ENCODE data around the gene S100A11. TPM values are rescaled to one million over a fixed set of nuclear protein-coding genes. Genes with fewer than 3 reads are reported as not detected.
A peak's percentile ranks its signal among the peaks of the same experiment; 100 is the strongest.

Gene S100A11
- total and polyA plus RNA-seq, 9 of the 15 experiments (the other 6 are each of a cell fraction or from before 2014, with no cell fraction given) = 131 to 808 (median 235) TPM

DNA sequence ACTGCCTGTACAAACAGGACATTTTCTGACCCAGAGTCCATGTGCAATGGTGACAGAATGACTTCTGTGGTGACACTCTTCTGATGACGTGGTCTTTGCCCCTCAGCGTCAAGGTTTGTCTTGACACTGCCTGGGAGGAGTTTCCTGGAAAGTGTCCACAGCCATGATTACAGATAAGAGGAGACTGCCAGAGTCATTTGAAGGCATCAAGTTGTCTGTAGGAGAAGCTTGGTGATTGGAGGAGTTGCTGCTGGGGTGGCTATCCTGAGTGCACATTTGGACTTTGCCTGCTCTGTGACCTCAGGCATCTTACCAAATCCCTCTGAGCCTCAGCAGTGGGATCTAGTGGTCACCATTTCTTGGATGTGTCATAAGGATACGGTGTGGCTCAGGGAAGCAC is 34.3 kb upstream of the S100A11 start (continued):
- peak; percentile 77 for TF ChIP-seq ATF3 (IDR thresholded peaks at IDR 0.05)
- no peak for TF ChIP-seq ATF3 (CRISPR knock-in tag; conservative IDR thresholded peaks at IDR 0.05)
- peak; percentile 35; the same call in 1 of the 2 replicates for TF ChIP-seq ZNF766 (CRISPR knock-in tag; conservative IDR thresholded peaks at IDR 0.05)
- TF ChIP-seq NFIC (IDR thresholded peaks at IDR 0.05) = peak; percentile 42; the same call in 1 of the 2 replicates
- TF ChIP-seq SMARCA5 (IDR thresholded peaks at IDR 0.05) = no peak

GRCh38 chr1:152067929-152068328 is 31.1 kb upstream of the S100A11 start:
- no peak overlapping the region for H3K4me3 ChIP-seq
- no peaks in the 10 kb centered on the region for H4K20me1 ChIP-seq (replicated peaks; ENCODE audit: control insufficient read depth, insufficient read depth, low read length)
- no peak overlapping the region for H3K27ac ChIP-seq (ENCODE audit: extremely low read depth, low read depth, low read length)
- CTCF ChIA-PET (ENCODE audit: low intra/inter-chr PET ratio) = no interaction called here
- intact Hi-C loops (cut with micrococcal nuclease) (no loop called here), in situ Hi-C loops (cut with MboI) (no loop called here)
- no peaks in the 10 kb centered on the region for H3K9me3 ChIP-seq (replicated peaks; ENCODE audit: control insufficient read depth, insufficient read depth, low read depth, low read length)
- H3K9ac ChIP-seq (ENCODE audit: insufficient read depth in 1 of 2, low read depth in 2 of 2, low read length in 2 of 2) = no peak overlapping the region
- H3K4me2 ChIP-seq (ENCODE audit: insufficient read depth, low read length) = no peak overlapping the region
- no peak for FAIRE-seq
- POLR2A ChIA-PET = interaction anchor here (1.0 kb wide), 1 partner anchor 18 kb away, joined by 3 read pairs; no protein-coding TSS in a partner anchor
- no peak for ATAC-seq
- WGBS (ENCODE audit: insufficient coverage, low coverage, missing lambda C conversion rate) = 0% methylated on average over 1 of the region's 1 CpG
- BruUV-seq (replicated peaks) = no TSS peak
- no peaks in the 10 kb centered on the region; a peak in 1 of 5 replicates for H3K27me3 ChIP-seq (ENCODE audit: control insufficient read depth in 2 of 2, insufficient read depth in 2 of 2, low read length in 2 of 2)
- no peaks in the 10 kb centered on the region for H3K9me1 ChIP-seq (ENCODE audit: control insufficient read depth, insufficient read depth, low read length)
- peaks cover 9 to 17% of the 10 kb centered on the region in 2 experiments for H3K4me1 ChIP-seq (replicated peaks in 1 of 2; ENCODE audit: control insufficient read depth in 2 of 2, insufficient read depth in 2 of 2, low read length in 2 of 2)
- DNase-seq (ENCODE audit: extremely low read depth in 1 of 4, low spot score in 3 of 4) = no peak
- no peak overlapping the region for H2AFZ ChIP-seq (ENCODE audit: low read depth, low read length)
- no peaks in the 10 kb centered on the region for H3K79me2 ChIP-seq (ENCODE audit: control insufficient read depth, insufficient read depth, low read length)
- no peaks in the 10 kb centered on the region for H3K36me3 ChIP-seq (ENCODE audit: control insufficient read depth, insufficient read depth, low read length)
- TF ChIP-seq RBM14 (IDR thresholded peaks at IDR 0.05; ENCODE audit: borderline replicate concordance, insufficient read depth, low read depth, low read length) (no peak), ZC3H11A (IDR thresholded peaks at IDR 0.05; ENCODE audit: low read depth, low read length) (no peak), GTF3C2 (IDR thresholded peaks at IDR 0.05; ENCODE audit: borderline replicate concordance, extremely low read depth, insufficient read length) (no peak), ESRRA (IDR thresholded peaks at IDR 0.05; ENCODE audit: borderline replicate concordance, low read depth) (no peak), ZNF699 (CRISPR knock-in tag; IDR thresholded peaks at IDR 0.05; ENCODE audit: insufficient replicate concordance) (no peak), HMGN3 (IDR thresholded peaks at IDR 0.05; ENCODE audit: borderline replicate concordance, extremely low read depth, insufficient read length, low read depth, low read length) (no peak), POLR2B (IDR thresholded peaks at IDR 0.05; ENCODE audit: low read depth, partially characterized antibody) (no peak), IRF2 (CRISPR knock-in tag; IDR thresholded peaks at IDR 0.05) (no peak), CBX5 (IDR thresholded peaks at IDR 0.05; ENCODE audit: borderline replicate concordance, low read depth) (no peak), ZKSCAN1 (IDR thresholded peaks at IDR 0.05; ENCODE audit: low read depth, low read length) (no peak), FOXM1 (IDR thresholded peaks at IDR 0.05; ENCODE audit: low read depth) (no peak), FOXM1 (CRISPR knock-in tag; IDR thresholded peaks at IDR 0.05; ENCODE audit: low read depth) (no peak)
- TF ChIP-seq, protein P1, sequence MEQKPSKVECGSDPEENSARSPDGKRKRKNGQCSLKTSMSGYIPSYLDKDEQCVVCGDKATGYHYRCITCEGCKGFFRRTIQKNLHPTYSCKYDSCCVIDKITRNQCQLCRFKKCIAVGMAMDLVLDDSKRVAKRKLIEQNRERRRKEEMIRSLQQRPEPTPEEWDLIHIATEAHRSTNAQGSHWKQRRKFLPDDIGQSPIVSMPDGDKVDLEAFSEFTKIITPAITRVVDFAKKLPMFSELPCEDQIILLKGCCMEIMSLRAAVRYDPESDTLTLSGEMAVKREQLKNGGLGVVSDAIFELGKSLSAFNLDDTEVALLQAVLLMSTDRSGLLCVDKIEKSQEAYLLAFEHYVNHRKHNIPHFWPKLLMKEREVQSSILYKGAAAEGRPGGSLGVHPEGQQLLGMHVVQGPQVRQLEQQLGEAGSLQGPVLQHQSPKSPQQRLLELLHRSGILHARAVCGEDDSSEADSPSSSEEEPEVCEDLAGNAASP (IDR thresholded peaks at IDR 0.05) = no peak
